KG1 (cell line): Measurements from ENCODE around the gene FRYL.

Experiments used
- DNase-seq: peaks from one replicate; lab custom pipeline; 2025; lab: John Stamatoyannopoulos, UW

The FRYL gene

DNA sequence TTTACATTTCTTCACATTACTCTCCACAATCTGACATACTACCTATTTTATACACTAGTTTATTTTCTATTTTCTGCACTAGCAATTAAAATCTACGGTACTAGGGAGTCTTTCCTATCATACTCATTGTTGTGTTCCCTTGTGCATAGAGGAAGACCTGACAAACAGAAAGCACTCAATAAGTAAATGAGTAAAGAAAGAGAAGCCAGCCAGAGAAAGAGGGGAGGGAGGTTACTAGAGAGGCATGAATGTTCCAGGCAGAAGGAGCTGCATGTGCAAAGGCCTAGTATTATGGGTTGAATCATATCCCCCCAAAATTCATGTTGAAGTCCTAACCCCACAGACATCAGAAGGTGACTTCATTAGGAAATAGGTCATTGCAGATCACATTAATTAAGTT, 176.0 kb downstream of the FRYL start:
- DNase-seq, result no peak

GRCh38 chr4:48603366-48604003, 176.6 kb downstream of the FRYL start:
- DNase-seq, result no peak

- DNase-seq, result no peak
These were observed 177.3 kb downstream of the FRYL start for GRCh38 chr4:48602763-48603162.

DNA sequence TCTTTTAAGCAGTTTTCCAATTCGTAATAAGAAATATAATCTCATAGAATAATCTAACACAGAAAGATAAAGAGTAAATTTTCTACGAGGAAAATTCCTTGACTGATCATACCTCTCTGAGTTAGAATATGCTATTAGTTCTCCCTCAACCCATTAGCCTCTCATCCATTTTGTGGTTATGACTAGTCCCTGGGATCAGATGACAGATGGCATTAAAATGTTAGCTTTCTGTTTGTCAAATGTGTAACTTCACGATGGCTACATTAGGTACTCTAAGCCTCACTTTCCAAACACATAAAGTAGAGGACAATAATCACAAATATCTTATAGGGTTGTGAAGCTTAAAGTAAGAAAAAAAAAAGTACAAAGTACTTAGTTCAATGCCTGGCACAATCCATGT, 177.9 kb downstream of the FRYL start:
- no peak for DNase-seq

GRCh38 chr4:48596336-48596735, 183.7 kb downstream of the FRYL start:
- no peak for DNase-seq

DNA sequence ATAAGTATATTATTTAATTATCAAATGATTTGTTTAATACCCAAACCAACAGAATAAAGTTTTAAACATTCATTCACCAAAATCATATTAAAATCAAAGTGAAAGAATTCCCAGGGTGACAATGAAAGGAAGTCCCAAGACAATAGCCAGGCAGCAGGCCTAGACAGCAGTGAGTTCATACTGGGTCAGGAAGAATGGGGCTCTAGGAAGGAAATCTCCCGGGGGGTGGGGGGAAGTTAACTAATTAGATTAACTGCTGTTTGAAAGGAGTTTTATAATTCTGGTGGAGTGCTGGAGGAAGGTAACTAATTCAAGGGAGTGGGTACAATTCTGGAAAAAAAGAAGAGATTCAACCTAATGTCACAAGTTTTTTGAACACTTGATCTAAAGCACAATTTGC, 185.9 kb downstream of the FRYL start:
- no peak for DNase-seq

GRCh38 chr4:48591372-48591771, 188.7 kb downstream of the FRYL start:
- DNase-seq, result no peak

DNA sequence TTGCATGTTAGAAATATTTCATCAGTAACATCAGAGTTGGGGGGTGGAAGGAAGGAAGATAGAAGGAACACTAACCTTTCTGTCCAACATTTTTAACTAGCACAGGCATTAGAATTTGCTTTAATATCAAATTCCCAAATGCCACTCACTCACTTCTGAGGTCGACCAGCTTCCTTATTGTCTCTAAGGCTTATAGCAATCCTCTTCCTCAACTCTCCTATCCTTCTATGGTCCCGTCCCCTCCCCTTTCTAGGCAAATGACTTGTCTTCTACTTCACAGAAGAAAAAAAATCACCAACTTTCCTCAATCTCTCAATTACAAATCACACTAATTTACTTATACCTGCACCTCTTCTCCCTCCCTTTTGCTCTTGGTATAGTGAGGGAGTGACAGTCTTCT, 189.2 kb downstream of the FRYL start:
- no peak for DNase-seq

DNA sequence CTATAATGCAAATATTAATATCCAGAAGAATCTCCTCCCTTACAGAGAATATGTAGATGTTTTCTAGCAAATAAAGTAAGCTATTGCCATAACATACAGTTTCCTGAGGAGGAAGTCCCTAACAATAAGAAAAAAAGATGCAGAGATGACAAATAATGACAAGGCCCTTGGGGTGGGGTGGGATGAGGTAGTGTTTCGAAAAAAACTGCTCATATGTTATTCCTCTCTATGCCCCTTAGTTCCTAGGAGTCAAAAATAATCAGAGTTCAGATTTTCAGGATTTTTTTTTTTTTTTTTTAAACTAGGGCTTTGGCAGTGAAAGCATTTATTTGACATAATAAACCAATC, 191.0 kb downstream of the FRYL start:
- DNase-seq, result no peak

- no peak for DNase-seq
These were observed 191.6 kb downstream of the FRYL start for GRCh38 chr4:48588230-48589097.

DNA sequence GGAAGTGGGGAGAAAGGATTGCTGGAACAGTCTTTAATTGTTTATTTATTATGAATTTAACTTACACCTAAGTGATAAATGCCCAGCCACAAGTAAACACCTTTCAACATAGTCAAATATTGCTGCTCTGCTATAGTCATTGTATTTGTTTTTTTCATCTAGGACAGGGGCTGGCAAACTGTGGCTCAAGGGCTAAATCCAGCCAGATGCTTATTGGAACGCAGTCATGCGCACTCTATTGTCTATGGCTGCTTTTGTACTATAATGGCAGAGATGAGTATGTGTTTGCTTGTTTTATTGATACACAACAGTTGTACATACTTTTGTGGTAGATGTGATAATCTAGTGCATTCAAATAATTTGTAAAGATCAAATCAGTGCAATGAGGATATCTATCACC, 194.7 kb downstream of the FRYL start:
- no peak for DNase-seq

DNA sequence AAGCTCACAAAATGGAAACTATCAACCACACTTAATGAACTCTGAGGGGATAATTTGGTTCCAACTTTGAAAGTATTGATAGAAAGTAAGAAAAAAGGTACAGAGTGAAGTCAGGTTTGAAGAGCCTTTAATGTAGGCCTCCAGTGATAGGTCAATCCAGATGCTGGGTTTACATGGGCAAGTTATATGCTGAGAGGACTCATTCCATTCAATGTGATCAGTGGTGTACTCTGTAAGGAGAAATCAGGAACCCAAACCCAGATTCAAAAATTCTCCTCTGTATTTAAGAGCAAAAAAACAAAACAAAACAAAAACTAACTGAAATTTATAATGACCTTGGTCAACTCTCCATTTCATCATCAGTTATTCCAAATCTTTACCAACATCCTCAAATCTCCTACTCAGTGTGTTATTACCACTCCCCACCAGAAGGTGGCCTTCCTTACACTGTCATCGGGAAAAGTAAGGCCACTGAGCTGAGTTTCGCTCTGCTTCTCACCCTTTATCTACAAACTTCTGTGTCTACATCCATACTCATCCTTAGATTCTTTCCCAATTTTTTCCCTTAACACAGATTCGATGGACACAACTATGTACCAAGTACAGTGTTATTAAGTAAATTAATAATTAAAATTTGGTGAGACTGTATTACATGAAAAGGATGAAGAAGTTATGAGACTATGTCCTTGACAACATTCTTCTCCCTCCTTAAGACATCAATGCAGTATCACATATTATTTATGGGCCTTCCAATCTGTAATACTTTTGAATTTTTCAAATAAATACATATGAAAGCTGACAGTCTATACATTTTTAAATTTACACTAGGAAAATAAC, 201.7 kb downstream of the FRYL start:
- DNase-seq, result peak; percentile 27

GRCh38 chr4:48575964-48576363, 204.1 kb downstream of the FRYL start:
- no peak for DNase-seq

- no peak for DNase-seq
These were observed 208.6 kb downstream of the FRYL start for GRCh38 chr4:48571471-48571870.

DNA sequence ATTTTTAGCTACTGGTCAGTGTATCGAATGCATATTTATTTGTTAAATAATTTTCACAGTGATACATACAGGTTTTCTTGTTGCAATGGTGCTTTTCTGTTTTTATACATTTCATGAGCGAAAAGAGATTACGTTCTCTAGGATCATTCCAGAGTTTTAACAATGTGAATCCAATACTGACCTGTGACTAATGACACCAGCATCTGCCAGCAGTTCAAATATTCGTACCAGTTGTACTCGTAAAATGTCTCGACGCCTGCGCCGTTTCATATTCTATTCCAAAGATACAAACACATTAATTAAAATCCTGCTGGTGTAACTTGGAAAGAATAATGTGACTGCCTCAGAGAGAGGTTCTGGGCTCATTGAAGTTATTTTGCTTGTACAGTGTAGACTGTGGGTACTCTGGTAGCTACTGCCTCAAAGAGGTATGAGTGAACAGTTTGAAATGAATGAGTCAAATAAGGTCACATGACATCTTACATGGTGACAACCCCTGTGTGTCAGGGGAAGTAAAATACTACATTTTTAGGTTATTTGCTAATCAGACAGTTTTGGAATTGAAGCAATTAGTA, 209.3 kb downstream of the FRYL start:
- no peak for DNase-seq

- no peak for DNase-seq
These were observed 214.1 kb downstream of the FRYL start for GRCh38 chr4:48566034-48566384.

GRCh38 chr4:48565362-48566033, 214.6 kb downstream of the FRYL start:
- DNase-seq, result no peak

DNA sequence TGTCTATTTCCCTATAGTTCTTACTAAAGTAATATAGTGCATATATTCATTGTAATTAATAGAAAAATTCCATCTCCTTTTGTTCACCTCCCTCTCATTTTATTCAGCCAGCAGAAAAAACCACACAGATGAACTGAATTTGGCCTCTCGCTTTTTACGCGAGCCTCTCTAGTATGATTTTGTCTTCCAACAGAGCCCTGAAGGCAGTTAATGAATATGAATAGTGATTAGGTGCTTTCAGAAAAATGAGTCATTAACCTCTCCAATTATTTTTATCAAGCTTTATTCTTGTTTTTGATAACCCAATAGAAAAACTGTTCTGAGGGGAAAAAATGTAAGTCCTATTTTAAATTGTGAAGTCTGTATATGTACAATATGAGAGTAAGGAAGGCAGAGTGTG, 215.9 kb downstream of the FRYL start:
- no peak for DNase-seq

- DNase-seq, result no peak
These were observed 221.3 kb downstream of the FRYL start for GRCh38 chr4:48558819-48559218.

DNA sequence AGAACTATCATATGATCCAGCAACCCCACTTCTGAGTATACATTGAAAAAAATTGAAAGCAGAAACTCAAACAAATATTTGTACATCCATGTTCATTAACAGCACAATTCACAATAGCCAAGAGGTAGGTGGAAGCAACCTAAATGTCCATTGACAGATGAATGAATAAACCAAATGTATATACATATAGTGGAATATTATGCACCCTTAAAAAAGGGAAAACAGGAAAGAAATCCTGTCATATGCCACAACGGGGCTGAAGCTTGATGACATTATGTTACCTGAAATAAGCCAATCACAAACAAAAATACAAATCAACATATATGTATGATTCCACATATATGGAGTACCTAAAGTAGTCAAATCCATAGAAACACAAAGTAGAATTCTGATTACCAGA, 222.1 kb downstream of the FRYL start:
- DNase-seq, result no peak

DNA sequence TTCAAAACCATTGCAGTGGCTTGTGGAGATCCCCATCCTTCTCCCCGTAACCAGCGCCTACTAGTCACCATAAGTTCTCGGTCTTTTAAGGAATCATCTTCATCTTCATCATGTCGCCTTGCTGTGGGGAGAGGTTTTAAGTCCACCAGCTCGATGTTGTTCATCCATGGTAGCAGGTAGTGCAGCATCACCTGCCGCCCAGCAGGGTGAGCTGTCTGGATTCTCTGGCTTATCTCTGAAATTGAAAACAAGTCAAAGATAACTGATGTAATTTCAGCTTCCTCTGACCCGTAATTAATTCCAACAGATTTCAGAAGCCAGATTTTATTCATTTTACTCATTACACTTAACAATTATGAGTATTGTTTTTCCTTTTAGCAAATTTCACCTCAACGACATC, 222.6 kb downstream of the FRYL start:
- DNase-seq, result no peak

DNA sequence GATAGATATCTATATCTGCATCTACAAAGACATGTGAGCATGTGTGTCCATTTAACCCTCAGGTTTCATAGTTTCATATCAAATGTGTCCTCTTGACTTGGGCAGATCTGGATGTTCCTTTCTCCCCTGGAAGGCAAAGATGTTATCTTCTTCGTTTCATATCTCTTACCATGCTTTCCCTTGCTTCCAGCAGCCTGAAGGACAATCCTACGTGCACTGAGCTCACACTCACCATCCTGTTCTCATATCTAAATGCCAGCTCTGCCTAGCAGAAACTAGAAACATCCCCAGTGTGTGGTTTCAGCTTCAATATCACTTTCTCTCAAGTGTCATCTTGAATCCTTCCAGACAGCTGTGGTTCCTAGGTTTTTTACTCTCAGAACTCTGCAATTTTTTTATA, 223.8 kb downstream of the FRYL start:
- DNase-seq, result no peak
